Activated naive CD8-positive, alpha-beta T cell (primary cell): ENCODE results near the gene ACSF3.

ENCODE experiments used
- H3K27ac Mint-ChIP-seq: one replicate; pipeline ENCODE4 v1.8.0; 2021; ENCODE audit warnings: mixed read lengths
- H3K27me3 Mint-ChIP-seq: one replicate; pipeline ENCODE4 v1.8.0; 2021; ENCODE audit warnings: mixed read lengths
- H3K36me3 Mint-ChIP-seq: one replicate; pipeline ENCODE4 v1.8.0; 2021; ENCODE audit warnings: mixed read lengths
- H3K4me1 Mint-ChIP-seq: one replicate; pipeline ENCODE4 v1.8.0; 2021; ENCODE audit warnings: low read depth, mixed read lengths
- H3K4me3 Mint-ChIP-seq: one replicate; pipeline ENCODE4 v1.8.0; 2021; ENCODE audit warnings: mild to moderate bottlenecking, mixed read lengths
- H3K9me3 Mint-ChIP-seq: one replicate; pipeline ENCODE4 v1.8.0; 2021; ENCODE audit warnings: low read depth, mixed read lengths

ACSF3 gene

DNA sequence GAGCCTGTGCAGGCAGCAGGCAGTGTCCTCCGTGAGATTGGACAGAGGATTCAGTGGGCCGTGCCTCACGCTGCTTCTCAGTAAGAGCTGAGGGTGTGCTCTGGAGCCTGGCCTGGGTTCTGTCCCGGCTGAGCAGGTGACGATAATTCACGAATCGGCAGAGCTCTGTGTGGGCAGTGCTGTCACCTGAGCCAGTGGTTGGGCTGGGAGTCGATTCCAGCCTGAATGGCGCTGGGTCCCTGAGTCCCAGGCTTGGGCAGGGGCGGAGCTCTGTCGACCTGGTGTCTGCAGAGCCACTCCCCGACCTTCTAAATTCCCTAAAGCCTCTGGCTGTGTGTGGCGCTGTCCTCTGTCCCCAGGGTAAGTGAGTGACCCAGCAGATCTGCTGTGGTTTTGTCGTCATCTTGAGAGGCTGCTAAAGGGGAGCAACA, 8.4 kb downstream of the ACSF3 start:
- Mint-ChIP-seq H3K36me3 (peaks cover 7% of the 10 kb centered on the region), H3K27ac (no peak overlapping the region), H3K4me3 (no peak overlapping the region)

DNA sequence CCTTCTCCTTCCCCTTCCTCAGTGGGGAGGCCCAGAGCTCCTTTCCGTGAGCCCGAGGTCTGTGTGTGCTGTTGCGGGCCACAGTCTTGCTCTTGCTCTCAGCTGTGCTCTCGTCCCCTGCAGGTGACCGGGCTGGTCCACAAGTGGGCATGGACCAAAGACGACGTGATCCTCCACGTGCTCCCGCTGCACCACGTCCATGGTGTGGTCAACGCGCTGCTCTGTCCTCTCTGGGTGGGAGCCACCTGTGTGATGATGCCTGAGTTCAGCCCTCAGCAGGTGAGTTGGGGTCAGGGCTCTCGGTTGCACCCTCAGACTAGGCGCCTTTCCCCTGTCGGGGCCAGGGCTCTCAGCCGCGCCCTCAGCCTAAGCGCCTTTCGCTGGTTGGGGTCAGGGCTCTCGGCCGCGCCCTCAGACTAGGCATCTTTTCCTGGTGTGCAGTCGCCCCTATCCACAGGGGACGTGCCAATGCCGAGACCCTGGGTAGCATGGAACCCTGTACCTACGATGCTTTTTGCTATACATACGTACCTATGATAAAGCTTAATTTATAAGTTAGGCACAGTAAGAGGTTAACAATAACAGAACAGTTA, 8.9 kb downstream of the ACSF3 start:
- no peak overlapping the region for H3K27ac Mint-ChIP-seq

More for the DNA sequence above, 8.4 kb downstream of the ACSF3 start:
- Mint-ChIP-seq H3K27me3 (no peaks in the 10 kb centered on the region), H3K4me1 (peaks cover 32% of the 10 kb centered on the region), H3K9me3 (no peaks in the 10 kb centered on the region)

DNA sequence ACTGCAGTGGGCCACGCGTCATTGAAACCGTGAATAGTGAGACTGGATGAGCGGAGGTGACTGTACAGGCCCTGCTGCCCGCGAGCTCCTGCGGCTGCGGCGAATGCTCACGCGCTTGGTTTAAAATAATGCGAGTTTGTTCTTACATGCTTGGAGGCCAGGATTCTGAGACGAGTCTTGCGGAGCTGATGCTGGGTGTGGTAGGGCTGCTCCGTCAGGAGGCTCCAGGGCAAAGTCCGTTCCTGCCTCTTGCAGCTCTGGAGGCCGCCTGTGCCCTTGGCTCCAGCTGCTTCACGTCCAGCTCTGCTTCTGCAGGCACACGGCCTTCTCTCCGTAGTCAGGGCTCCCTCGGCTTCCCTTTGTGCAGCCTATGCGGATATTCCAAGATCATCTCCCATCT, 9.5 kb downstream of the ACSF3 start:
- Mint-ChIP-seq H3K4me3 (no peak overlapping the region), H3K9me3 (no peaks in the 10 kb centered on the region), H3K4me1 (peaks cover 25% of the 10 kb centered on the region), H3K27me3 (no peaks in the 10 kb centered on the region), H3K36me3 (peaks cover 14% of the 10 kb centered on the region), H3K27ac (no peak overlapping the region)

More for the DNA sequence above, 8.9 kb downstream of the ACSF3 start:
- Mint-ChIP-seq H3K9me3 (no peaks in the 10 kb centered on the region), H3K27me3 (no peaks in the 10 kb centered on the region), H3K4me3 (no peak overlapping the region), H3K4me1 (peaks cover 31% of the 10 kb centered on the region), H3K36me3 (peaks cover 10% of the 10 kb centered on the region)

DNA sequence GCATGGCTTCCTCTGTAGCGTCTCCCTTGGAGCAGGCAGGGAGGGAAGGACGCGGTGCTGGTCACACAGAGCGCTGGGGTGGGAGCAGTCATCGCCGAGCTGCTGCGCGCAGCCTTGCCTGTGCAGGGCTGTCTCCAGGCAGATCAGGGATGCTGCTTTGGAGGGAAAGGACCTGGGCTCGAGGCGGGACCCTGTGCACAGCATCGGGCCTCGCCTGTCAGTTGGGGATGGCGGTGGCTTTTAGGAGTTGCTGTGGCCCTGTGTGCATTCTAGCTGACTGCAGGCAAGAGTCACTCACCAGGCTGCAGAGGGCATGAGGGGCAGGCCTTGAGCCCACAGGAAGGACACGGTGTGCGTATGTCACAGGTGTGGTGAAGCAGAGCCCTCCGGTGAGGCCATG, 10.1 kb downstream of the ACSF3 start:
- H3K36me3 Mint-ChIP-seq = peaks cover 17% of the 10 kb centered on the region
- H3K9me3 Mint-ChIP-seq = no peaks in the 10 kb centered on the region
- H3K4me3 Mint-ChIP-seq = no peak overlapping the region
- H3K27ac Mint-ChIP-seq = no peak overlapping the region
- H3K4me1 Mint-ChIP-seq = peaks cover 21% of the 10 kb centered on the region
- no peaks in the 10 kb centered on the region for H3K27me3 Mint-ChIP-seq

DNA sequence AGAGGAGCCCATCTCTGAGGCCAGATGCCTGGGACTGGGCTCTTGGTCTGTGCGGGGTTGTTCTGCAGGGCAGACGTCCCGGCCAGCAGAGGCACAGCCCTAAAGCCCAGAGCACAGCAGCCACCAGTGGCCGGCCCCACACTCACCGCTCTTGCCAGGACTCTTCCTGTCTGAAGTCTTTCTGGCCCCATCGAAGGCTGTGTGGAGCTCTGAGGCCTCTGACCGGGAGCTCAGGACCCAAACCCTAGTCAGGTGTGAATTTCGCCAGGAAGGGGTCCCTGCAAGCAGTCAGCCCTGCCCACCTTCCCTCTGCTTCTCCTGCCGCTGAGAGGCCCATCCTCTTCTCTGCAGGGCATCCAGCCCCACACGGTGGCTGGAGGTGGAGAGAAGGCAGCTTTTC, 10.7 kb downstream of the ACSF3 start:
- Mint-ChIP-seq H3K4me1 (peaks cover 18% of the 10 kb centered on the region), H3K9me3 (no peaks in the 10 kb centered on the region), H3K36me3 (peaks cover 16% of the 10 kb centered on the region), H3K4me3 (no peak overlapping the region), H3K27me3 (no peaks in the 10 kb centered on the region), H3K27ac (no peak overlapping the region)

DNA sequence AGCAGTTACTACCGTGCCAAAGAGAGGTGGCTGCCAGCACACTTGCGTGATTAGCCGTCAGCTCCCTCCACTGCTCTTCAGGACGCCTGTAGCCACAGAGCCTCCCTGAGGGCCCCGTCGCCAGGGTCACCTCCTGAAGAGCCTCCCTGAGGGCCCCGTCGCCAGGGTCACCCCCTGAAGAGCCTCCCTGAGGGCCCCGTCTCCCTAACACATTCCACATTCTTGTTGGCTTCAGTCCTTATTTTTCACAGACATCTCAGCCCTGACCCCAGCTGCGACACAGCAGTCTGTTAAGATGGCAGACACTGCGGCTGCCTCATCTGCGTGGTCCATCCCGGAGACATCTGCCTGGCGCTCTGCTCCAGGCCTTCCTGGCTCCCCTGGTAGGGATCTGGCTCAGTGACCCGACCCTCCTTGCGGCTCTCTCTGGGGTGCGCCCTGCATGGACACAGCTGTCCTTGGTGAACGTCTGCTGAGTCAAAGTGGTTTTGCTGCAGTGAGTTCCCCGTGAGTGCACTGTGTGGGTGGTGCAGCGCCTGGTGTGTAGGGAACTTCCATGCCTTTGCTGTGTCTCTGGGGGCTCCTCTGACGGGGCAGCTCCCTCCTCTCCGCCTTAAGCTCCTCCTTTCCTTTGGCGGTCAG, 11.4 kb downstream of the ACSF3 start:
- no peaks in the 10 kb centered on the region for H3K9me3 Mint-ChIP-seq
- H3K4me1 Mint-ChIP-seq = peaks cover 14% of the 10 kb centered on the region
- H3K27me3 Mint-ChIP-seq = no peaks in the 10 kb centered on the region
- H3K4me3 Mint-ChIP-seq = no peak overlapping the region
- H3K36me3 Mint-ChIP-seq = peaks cover 13% of the 10 kb centered on the region
- H3K27ac Mint-ChIP-seq = no peak overlapping the region

DNA sequence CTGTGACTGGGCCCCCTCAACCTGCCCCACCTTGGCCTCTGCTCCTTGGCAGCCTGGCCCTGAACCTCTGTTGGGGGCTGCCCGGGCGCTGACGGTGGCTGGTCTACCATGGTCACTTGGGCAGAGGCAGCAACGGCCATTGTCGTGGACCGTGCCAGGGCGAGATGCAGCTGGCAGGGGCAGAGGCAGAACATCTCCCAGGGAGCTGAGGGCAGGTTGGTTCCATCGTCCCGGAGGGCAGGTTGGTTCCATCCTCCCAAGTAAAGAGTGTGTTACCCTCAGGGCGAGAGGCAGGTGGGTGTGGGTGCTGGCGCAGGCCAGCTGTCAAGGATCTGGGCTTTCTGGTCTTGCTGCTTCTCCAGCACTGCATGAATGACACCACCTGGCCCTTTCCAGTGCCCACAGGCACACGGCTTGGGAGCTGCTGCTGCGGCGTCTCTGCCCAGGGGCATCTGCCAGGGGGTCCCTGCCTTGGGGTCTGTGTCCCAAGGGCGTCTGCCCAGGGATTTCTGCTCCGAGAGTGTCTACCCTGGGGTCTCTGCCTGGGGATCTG, 12.0 kb downstream of the ACSF3 start:
- Mint-ChIP-seq H3K27me3 (no peaks in the 10 kb centered on the region), H3K4me1 (peaks cover 11% of the 10 kb centered on the region), H3K4me3 (no peak overlapping the region), H3K9me3 (no peaks in the 10 kb centered on the region), H3K36me3 (peaks cover 13% of the 10 kb centered on the region), H3K27ac (no peak overlapping the region)

DNA sequence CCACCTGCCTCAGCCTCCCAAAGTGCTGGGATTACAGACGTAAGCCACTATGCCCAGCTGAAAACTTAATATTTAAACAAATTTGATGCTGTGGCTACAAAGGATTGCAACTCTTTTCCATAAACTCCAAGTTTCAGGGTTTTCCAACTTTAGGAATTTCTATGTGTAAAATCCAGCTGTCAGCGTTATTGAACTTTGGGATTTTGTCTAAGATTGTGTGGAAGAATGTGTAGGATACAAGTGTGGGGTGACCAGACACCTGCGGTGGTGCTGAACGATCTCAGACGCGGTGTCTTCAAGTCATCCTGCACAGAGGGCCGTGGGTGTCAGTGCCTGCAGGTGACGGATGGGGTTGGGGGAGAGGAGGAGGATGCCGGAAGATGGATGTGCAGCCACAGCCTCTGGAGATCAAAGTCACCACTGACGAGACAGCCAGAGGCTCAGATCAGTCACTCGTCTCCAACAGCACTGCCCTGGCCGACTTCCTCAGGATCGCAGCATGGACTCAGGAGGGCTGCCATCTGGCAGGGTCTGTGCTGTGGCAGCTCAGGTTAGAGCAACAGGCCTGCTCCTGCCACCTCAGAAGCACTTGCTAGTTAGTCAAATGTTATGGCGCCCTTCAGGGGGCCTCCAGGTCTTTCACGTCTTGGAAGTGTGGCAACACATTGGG, 13.0 kb downstream of the ACSF3 start:
- peaks cover 8% of the 10 kb centered on the region for H3K4me1 Mint-ChIP-seq
- H3K4me3 Mint-ChIP-seq = no peak overlapping the region
- H3K27ac Mint-ChIP-seq = no peak overlapping the region
- H3K27me3 Mint-ChIP-seq = no peaks in the 10 kb centered on the region
- no peaks in the 10 kb centered on the region for H3K9me3 Mint-ChIP-seq
- H3K36me3 Mint-ChIP-seq = peaks cover 13% of the 10 kb centered on the region

DNA sequence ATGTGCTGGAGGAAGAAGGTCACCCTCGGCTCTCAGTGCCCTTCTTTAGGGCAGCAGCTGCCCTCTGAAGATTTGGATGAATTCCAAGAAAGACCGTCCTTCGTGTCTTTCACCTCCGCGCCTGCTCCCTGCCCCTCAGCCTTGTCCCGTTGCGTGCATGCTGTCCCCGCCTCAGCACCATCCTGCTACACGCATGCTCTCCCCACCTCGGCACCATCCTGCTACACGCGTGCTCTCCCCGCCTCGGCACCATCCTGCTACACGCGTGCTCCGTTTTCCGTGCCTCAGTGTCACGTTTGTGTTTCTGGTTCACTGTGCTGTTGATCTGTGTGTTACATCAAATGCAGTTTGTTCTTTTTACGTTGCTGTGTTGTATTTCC, 13.5 kb downstream of the ACSF3 start:
- Mint-ChIP-seq H3K27ac (no peak overlapping the region), H3K36me3 (peaks cover 13% of the 10 kb centered on the region), H3K4me3 (no peak overlapping the region), H3K9me3 (no peaks in the 10 kb centered on the region), H3K4me1 (peaks cover 7% of the 10 kb centered on the region), H3K27me3 (no peaks in the 10 kb centered on the region)

DNA sequence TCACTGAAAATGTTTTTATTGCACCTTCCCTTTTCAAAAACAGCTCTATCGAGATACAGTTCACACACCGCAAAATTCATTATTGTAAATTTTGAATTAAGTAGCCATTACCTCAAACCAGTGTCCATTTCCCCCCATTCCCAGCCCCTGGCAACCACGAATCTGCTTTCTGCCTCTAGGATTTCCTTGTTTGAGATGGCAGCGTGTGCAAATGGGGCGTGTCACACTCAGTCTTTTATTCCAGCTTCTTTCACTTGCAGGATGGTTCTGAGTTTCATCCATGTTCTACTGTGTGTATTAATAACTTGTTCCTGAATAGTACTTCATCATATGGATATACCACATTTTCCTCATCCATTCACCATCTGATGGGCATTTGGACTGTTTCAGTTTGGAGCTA, 14.8 kb downstream of the ACSF3 start:
- Mint-ChIP-seq H3K27me3 (no peaks in the 10 kb centered on the region), H3K9me3 (no peaks in the 10 kb centered on the region), H3K4me3 (no peak overlapping the region), H3K4me1 (peaks cover 8% of the 10 kb centered on the region), H3K27ac (no peak overlapping the region), H3K36me3 (peaks cover 10% of the 10 kb centered on the region)

DNA sequence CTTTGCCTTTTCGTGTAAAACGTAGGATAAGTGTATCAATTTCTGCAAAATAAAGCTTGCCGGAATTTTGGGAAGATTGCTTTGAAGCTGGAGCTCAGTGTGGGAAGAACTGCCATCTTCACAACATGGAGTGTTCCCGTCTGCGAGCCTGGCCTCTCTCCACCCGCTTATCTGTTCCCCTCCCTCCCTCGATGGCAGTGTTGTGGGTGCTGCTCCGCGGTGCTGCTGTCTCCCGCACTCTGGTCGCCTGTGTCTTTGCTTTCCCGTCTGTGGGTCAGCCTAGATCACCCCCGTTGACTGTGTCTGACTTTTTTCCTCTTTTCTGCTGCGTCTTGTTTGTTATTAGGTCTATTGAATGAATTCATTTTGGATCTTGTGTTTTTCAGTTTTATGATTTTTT, 17.0 kb downstream of the ACSF3 start:
- no peaks in the 10 kb centered on the region for H3K9me3 Mint-ChIP-seq
- no peak overlapping the region for H3K27ac Mint-ChIP-seq
- no peak overlapping the region for H3K4me3 Mint-ChIP-seq
- H3K27me3 Mint-ChIP-seq = no peaks in the 10 kb centered on the region
- peaks cover 27% of the 10 kb centered on the region for H3K4me1 Mint-ChIP-seq
- peaks cover 14% of the 10 kb centered on the region for H3K36me3 Mint-ChIP-seq

DNA sequence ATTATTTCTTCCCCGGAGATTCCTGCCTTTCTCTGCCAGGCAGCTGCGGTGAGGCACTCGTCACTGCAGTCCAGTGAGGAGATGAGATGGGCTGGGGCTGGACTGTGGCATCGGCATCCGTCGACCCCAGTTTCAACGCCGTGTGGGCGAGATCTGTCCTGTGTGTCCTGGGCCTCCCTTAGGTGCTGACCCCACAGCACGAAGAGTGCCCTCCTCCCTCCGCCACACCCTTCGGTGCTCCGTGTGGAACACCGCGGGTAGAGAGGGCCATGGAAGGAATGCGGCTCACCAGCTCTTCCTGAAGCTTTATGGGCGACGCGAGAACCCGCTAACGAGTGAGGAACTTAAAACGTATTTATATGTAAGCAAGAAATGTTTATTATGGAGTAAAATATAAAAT, 17.6 kb downstream of the ACSF3 start:
- Mint-ChIP-seq H3K27me3 (no peaks in the 10 kb centered on the region), H3K9me3 (no peaks in the 10 kb centered on the region), H3K4me3 (no peak overlapping the region)

DNA sequence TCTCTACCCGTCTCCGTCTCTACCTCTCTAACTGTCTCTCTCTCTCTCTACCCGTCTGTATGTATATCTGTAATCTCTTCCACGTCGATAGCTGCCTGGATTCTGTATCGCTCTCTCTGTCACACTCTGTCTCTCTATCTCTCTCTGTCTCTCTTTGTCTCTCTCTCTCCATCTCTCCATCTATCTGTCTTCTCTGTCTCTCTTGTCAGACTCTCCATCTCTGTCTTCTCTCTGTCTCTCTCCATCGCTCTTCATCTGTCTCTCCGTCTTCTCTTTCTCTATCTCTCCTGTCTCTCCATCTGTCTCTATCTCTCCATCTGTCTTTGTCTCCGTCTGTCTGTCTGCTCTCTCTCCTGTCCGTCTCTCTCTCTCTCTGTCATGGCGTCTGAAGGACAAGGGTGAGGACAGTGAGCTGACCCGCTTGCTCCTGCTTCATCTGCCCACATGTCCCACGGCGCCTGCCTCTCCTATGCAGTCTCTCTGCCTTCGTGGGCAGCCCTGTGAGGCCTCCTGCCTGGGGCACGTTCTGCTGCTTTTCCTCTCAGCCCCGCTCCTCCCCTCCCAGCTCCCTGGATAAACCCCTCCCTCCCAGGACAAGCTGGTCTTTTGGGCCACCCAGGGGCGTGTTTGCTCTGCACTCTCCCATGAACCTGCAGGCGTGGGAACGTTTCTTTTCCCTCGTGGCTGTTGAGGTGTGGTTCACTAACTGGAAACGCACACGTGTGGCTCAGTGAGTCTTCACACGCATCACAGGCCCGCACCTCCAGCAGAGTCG, 18.9 kb downstream of the ACSF3 start:
- Mint-ChIP-seq H3K36me3 (peaks cover 12% of the 10 kb centered on the region), H3K27ac (no peak overlapping the region), H3K4me1 (peaks cover 37% of the 10 kb centered on the region)

More for the DNA sequence above, 17.6 kb downstream of the ACSF3 start:
- H3K4me1 Mint-ChIP-seq = peaks cover 34% of the 10 kb centered on the region
- peaks cover 16% of the 10 kb centered on the region for H3K36me3 Mint-ChIP-seq
- H3K27ac Mint-ChIP-seq = no peak overlapping the region

DNA sequence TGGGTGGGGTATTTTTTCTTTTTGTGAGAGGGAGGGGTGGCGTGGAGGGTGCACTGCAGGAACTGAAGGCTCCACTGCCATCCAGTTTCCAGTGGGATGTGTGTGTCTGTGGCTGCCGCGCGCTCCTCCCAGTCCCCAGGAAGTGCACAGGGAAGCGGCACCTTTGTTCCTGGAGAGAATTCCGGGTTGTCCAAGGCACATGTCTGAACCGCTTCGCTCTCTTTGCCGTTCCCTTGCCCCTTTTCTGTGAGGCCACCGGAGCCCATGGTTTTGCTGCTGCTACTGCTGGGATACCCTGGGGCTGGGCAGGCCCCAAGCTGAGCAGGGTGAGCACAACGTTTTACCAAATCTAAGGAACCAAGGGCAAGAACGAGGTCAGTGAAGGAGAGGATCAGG, 19.5 kb downstream of the ACSF3 start:
- Mint-ChIP-seq H3K4me3 (no peak overlapping the region), H3K27ac (peak overlapping the region; percentile 51), H3K27me3 (no peaks in the 10 kb centered on the region), H3K9me3 (no peaks in the 10 kb centered on the region), H3K4me1 (peaks cover 39% of the 10 kb centered on the region), H3K36me3 (peaks cover 9% of the 10 kb centered on the region)

More for the DNA sequence above, 18.9 kb downstream of the ACSF3 start:
- Mint-ChIP-seq H3K9me3 (no peaks in the 10 kb centered on the region), H3K27me3 (no peaks in the 10 kb centered on the region), H3K4me3 (no peak overlapping the region)

DNA sequence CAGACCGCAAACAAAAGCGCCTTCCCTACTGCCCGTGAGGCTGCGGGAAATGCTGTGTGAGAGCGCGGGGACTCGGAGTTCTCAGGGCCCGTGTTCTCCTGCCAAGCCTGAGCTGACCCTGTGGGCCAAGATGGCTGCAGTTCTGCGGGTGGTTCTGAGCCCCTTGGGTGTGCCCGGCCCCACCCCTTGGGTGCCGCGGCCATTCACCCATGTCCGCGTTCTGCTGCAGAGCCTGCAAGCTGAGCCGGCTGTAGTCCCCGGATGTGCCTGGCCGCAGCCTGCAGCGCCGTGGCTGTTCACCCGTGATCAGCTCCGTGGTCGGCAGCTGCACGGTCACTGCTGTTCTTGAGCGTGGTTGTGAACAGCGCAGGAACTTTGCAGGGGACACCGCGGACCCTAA, 20.0 kb downstream of the ACSF3 start:
- Mint-ChIP-seq H3K27me3 (no peaks in the 10 kb centered on the region), H3K36me3 (peaks cover 8% of the 10 kb centered on the region), H3K9me3 (no peaks in the 10 kb centered on the region), H3K4me3 (no peak overlapping the region), H3K4me1 (peaks cover 40% of the 10 kb centered on the region), H3K27ac (peak overlapping the region; percentile 46)
